ENCODE data around the gene PITPNM3.

DNA sequence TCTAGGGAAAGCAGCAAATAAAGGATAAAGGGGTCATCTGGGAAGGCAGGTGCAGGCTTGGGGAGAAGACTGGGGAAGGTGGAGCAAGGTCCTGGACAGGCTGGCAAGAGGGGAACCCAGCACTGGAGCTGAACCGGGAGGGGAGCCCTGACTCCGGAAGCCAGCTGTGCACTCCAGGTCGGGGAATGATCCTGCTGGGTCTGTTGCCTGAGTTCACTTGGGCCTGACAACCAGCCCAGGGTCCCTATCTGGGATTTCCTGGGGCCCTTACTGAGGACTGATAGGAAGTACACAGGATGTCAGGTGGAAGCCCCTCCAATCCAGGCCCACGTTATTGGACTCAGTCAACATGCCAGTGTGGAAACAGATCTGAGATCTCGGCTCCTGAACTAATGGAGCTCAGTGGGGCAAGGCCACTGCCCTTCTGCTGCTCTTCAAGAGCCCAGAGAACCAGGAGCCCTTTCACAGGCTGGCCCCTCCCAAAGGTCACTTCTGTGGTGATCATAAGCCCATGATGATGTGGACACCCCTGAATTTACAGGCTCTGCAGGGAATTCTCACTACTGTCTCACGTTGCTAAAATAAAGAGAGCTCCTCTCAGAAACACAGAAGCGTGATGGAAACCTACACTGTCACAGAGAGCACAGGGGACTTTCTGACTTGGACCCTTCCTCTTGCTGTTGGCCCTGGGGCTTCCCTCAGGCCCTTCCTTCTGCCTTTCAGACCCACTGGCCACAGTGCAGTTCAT lies 19.9 kb upstream of the PITPNM3 start:
- no peak for TF ChIP-seq POLR2AphosphoS5 (IDR thresholded peaks at IDR 0.05; ENCODE audit: borderline replicate concordance, low read depth, low read length)
- TF ChIP-seq EZH2 (IDR thresholded peaks at IDR 0.05) = no peak
